Measurements from ENCODE around the gene HSFX4. TPM values are rescaled to one million over a fixed set of nuclear protein-coding genes. Genes with fewer than 3 reads are reported as not detected.
"Not testable (repeated sequence)": the region's sequence is repeated elsewhere in the genome, so short reads cannot be mapped to it uniquely, and the experiment has no call there.

Gene HSFX4, protein sequence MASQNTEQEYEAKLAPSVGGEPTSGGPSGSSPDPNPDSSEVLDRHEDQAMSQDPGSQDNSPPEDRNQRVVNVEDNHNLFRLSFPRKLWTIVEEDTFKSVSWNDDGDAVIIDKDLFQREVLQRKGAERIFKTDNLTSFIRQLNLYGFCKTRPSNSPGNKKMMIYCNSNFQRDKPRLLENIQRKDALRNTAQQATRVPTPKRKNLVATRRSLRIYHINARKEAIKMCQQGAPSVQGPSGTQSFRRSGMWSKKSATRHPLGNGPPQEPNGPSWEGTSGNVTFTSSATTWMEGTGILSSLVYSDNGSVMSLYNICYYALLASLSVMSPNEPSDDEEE
- total RNA-seq: not detected
- long read RNA-seq, donor 1, partial matches to known transcripts: 0 of 1 reads
- long read RNA-seq, donor 1, other reads (novel, unspliced or antisense): 1 of 1 reads
- long read RNA-seq, donor 2: 0 reads

DNA sequence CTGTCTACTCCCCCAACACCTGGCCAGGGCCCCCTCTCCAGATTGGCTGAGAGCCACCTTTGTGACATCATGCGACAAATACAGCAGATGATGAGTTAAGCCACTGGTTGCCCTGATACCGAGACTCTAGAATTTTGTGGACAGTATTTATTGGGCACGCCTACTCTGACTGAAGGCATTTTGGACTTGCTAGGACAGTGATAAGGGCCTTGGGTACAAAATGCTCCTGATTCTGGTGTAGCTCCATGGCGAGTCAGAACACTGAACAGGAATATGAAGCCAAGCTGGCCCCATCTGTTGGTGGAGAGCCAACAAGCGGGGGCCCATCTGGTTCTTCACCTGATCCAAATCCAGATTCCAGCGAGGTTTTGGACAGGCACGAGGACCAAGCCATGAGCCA, at the start of gene HSFX4:
HSFX4 (plus strand) TSS at position 174 of the 400 bp plus-strand sequence; CDS start at position 246, 72 bp downstream.
- H3K4me3 ChIP-seq; ATAC-seq; H3K4me1 ChIP-seq (ENCODE audit: low read depth); H3K9me3 ChIP-seq; intact Hi-C loops (cut with DNase I, micrococcal nuclease); DNase-seq; H3K36me3 ChIP-seq (ENCODE audit: low read depth): not testable (repeated sequence)

DNA sequence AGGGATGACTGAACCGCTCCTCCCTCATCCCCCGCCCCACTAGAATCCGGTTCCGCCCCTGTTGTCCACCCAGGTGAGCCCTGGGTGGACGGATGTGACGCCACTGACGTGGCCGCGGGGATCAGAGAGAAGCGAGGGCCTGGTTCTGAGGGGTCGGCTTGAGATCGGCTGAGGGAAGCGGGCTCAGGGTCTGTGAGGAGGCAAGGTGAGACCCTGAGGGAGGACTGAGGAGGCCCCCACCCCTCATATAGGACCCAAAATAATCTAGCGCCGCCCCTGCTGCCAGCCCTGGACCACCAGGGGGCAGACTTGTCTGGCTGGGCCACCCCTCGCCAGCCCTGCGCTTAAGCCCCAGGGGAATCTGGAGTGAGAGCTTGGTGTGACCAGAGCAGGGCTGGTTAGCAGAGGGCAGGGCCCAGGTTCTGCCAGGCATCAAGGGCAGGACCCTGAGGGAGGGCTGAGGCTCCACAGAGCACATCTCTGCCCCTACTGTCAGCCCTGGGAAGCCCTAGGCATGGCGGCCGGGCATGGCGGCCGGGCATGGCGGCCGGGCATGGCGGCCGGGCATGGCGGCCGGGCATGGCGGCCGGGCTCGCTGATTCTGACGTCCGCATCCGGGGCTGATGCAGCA, 48.2 kb upstream of the HSFX4 start, which contains the start of gene MAGEA8:
MAGEA8 (plus strand) TSS at position 103 of the 631 bp plus-strand sequence. CDS start 3,090 bp downstream, outside the sequence.
- intact Hi-C loops (cut with DNase I, micrococcal nuclease): no loop called here
- Histone ChIP-seq H3K4me1 (ENCODE audit: low read depth) (no peaks in the 10 kb centered on the region), H3K9me3 (no peaks in the 10 kb centered on the region), H3K36me3 (ENCODE audit: low read depth) (no peaks in the 10 kb centered on the region), H3K4me3 (no peak within 1 kb of the TSS)
- ATAC-seq: no peak
- TF ChIP-seq, protein P1, sequence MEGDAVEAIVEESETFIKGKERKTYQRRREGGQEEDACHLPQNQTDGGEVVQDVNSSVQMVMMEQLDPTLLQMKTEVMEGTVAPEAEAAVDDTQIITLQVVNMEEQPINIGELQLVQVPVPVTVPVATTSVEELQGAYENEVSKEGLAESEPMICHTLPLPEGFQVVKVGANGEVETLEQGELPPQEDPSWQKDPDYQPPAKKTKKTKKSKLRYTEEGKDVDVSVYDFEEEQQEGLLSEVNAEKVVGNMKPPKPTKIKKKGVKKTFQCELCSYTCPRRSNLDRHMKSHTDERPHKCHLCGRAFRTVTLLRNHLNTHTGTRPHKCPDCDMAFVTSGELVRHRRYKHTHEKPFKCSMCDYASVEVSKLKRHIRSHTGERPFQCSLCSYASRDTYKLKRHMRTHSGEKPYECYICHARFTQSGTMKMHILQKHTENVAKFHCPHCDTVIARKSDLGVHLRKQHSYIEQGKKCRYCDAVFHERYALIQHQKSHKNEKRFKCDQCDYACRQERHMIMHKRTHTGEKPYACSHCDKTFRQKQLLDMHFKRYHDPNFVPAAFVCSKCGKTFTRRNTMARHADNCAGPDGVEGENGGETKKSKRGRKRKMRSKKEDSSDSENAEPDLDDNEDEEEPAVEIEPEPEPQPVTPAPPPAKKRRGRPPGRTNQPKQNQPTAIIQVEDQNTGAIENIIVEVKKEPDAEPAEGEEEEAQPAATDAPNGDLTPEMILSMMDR (IDR thresholded peaks at IDR 0.05): no peak
- peak in 1 of 3 donors; percentile 42 for DNase-seq

DNA sequence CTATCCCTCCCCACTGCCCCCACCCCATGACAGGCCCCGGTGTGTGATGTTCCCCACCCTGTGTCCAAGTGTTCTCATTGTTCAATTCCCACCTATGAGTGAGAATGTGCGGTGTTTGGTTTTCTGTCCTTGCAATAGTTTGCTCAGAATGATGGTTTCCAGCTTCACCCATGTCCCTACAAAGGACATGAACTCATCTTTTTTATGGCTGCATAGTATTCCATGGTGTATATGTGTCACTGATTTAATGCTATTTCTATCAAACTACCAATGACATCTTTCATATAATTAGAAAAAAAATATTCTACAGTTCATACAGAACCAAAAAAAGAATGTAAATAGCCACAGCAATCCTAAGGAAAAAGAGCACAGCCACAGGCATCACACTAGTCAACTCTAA, 38.5 kb upstream of the HSFX4 start:
- intact Hi-C loops (cut with DNase I, micrococcal nuclease); ATAC-seq: not testable (repeated sequence)

DNA sequence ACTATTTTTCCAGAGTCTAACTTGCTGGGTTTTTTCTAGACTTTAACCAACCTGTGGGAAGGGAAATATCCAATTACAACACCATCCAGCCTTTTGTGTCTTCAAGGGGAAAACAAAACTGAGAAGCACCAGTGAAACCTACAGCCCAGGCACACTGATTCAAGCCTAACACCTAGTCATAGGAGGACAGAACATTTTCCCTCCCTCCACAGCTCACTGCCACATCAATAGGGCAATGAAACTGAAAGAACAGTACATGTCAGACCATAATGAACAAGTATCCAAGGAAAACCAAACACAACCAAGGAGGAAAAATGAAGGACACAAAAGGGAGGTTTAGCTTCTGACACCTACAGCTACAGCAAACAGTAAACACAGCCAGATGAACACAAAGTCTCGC, 30.8 kb upstream of the HSFX4 start:
- Histone ChIP-seq H3K4me1 (ENCODE audit: low read depth) (no peaks in the 10 kb centered on the region), H3K9me3 (no peaks in the 10 kb centered on the region), H3K4me3 (no peak overlapping the region), H3K36me3 (ENCODE audit: low read depth) (no peaks in the 10 kb centered on the region)
- ATAC-seq (no peak), DNase-seq (no peak)
- TF ChIP-seq, protein P1 (IDR thresholded peaks at IDR 0.05): no peak
- intact Hi-C loops (cut with DNase I, micrococcal nuclease): no loop called here

More for the DNA sequence above, 38.5 kb upstream of the HSFX4 start:
- not testable (repeated sequence) for DNase-seq; H3K4me1 ChIP-seq (ENCODE audit: low read depth); H3K36me3 ChIP-seq (ENCODE audit: low read depth); H3K4me3 ChIP-seq; H3K9me3 ChIP-seq

DNA sequence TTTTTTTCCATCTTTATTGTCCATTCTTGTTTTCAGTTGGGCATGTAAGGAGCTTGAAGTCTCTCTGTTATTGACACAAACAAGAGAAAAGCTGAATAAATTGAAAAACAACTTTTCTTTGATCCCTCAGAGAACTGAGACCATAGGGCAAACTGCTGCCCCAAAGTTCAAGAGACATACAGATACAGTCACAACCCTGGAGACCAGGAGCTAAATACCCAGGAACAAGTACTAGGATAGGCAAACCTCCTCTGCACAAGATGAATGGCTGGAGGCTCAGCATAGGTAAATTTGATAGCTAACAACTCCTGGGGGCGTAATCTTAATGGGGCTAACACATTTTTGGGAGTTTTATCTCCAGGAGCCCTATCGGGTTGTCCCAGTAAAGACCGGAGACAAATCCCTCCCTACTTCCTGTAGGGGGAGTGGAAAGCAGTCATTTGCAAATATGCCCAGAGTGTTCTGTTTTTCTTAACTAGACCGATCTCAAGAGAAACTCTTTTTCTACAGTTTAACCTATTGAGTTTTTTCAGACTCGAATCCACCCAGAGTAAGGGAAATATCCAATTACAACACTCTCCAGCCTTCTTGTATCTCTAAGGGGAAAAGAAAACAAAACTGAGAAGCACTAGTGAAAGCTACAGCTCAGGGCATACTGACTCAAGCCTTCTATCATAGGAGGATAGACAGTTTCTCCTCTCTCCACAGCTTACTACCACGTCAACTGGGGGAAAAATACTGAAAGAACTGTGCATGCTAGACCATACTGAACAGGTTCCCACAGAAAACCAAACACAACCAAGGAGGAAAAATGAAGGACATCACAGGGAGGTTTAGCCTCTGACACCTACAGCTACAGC, 25.3 kb upstream of the HSFX4 start:
- H3K4me3 ChIP-seq: no peak overlapping the region
- DNase-seq: no peak
- H3K4me1 ChIP-seq (ENCODE audit: low read depth): no peaks in the 10 kb centered on the region
- no peak for ATAC-seq
- TF ChIP-seq, protein P1 (IDR thresholded peaks at IDR 0.05): no peak
- H3K9me3 ChIP-seq: no peaks in the 10 kb centered on the region
- intact Hi-C loops (cut with DNase I, micrococcal nuclease): no loop called here
- no peaks in the 10 kb centered on the region for H3K36me3 ChIP-seq (ENCODE audit: low read depth)

DNA sequence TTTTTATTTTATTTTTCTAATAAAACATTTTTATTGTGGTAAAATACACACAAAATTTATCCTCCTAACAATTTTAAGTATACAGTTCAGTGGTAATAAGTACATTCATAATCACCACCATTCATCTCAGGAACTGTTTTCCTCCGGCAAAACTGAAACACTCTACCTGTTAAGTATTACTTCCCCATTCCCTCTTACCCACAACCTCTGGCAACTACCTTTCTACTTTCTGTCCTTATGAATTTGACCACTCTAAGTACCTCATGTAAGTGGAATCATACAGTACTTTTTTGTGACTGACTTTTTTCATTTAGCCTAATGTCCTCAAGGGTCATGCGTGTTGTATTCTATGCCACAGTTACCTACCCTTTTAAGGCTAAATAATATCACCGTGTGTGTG, 21.1 kb upstream of the HSFX4 start:
- TF ChIP-seq, protein P1 (IDR thresholded peaks at IDR 0.05): no peak
- no peaks in the 10 kb centered on the region for H3K4me1 ChIP-seq (ENCODE audit: low read depth)
- ATAC-seq (no peak), DNase-seq (no peak)
- H3K36me3 ChIP-seq (ENCODE audit: low read depth): no peaks in the 10 kb centered on the region
- intact Hi-C loops (cut with DNase I, micrococcal nuclease): no loop called here
- no peaks in the 10 kb centered on the region for H3K9me3 ChIP-seq
- no peak overlapping the region for H3K4me3 ChIP-seq

Measured in mucosa of descending colon (tissue), 3 donors.